Measurements from ENCODE around the gene ESYT2. TPM values are rescaled to one million over a fixed set of nuclear protein-coding genes. Genes with fewer than 3 reads are reported as not detected.
A peak's percentile ranks its signal among the peaks of the same experiment; 100 is the strongest.

Gene ESYT2
- total RNA-seq, 2 donors from 2014 or later, result 24.4 to 31.8 TPM

DNA sequence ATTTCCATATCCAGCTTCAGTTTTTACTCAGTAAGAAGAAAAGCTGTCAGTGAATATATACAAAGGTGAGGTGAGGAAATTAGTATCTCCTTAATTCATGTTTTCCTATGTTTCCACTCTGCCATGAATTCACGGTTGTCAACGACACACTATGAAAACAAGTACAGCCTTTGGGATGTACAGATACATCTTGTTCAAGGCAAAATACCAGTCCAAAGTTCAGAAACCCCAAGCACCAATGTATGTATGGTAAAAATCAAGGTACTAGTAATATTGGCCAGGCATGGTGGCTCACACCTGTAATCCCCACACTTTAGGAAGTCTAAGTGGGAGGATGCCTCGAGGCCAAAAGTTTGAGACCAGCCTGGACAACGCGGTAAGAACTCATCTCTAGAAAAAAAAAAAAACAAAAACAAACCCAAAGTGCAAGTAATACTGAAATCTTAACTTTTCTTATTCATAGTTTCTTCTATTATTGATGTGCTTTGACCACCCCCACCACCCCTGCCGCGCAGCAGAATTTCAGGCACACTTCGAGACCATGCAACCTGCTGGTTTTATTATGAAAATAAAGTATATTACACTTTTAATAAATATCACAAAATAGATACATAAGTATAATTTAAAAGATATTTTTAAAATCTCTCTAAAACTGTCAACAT, 3.5 kb downstream of the ESYT2 start:
- DNase-seq (ENCODE audit: low spot score), result no peak
- H3K27me3 Mint-ChIP-seq, result peaks cover 0 to 3% of the 10 kb centered on the region in 2 donors
- peak overlapping the region in 1 of 2 donors; percentile 41 for H3K27ac Mint-ChIP-seq
- ATAC-seq, result no peak
- H3K4me1 Mint-ChIP-seq (ENCODE audit: low read depth in 2 of 2), result peaks cover 44 to 45% of the 10 kb centered on the region in 2 donors
- no peaks in the 10 kb centered on the region for H3K36me3 Mint-ChIP-seq
- H3K9me3 Mint-ChIP-seq, result no peaks in the 10 kb centered on the region
- H3K4me3 Mint-ChIP-seq, result no peak overlapping the region

- Mint-ChIP-seq H3K4me3 (peak overlapping the region; percentile 63), H3K27me3 (peaks cover 0 to 3% of the 10 kb centered on the region in 2 donors), H3K27ac (peak overlapping the region; percentile 63 to 81), H3K36me3 (no peaks in the 10 kb centered on the region), H3K4me1 (ENCODE audit: low read depth in 2 of 2) (peaks cover 47 to 56% of the 10 kb centered on the region in 2 donors), H3K9me3 (no peaks in the 10 kb centered on the region)
- DNase-seq (ENCODE audit: low spot score) (peak; percentile 86), ATAC-seq (peak; percentile 90 to 91)
Measured at GRCh38 chr7:158824028-158824427, 5.3 kb downstream of the ESYT2 start.

DNA sequence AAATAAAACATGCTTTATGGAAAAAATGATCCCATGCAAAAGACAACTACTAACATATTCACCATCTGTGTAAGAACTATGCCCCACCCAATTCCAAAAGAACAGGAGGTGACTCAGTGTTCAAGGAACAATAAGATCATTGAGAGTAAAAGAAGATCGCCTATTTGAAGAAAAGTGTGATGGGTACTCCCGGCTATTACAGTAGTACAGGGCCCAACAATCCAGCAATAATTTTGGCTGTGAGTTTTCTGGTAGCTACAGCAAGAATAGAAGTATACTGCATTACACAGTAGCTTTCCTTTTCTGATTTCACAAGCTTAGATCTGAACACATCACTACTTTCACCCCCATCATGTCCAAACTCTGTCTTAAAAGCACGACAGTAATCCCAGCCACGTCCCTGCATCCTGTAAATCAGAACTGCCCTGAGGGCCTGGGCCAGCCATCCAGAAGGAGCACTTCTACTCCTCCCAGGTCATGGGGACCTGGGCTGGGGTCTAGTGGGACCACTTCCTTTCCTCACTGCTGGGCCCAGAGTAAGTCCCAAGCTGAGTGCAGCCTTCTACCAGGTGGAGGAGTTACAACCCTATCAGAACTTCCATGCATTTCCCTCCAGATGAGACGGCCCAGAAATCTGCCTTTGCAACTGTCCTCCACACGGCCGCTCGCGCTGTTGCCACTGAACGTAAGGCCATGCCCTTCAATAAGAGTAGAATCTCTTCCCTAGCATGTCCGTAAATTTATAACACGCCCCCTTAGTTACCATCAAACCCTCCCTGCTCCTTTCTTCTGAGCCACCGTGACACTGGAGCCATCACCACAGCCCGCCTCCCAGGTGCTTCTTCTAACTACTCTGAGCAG, 7.9 kb downstream of the ESYT2 start:
- H3K9me3 Mint-ChIP-seq, result no peaks in the 10 kb centered on the region
- no peaks in the 10 kb centered on the region for H3K27me3 Mint-ChIP-seq
- no peaks in the 10 kb centered on the region for H3K36me3 Mint-ChIP-seq
- DNase-seq (ENCODE audit: low spot score), result no peak
- peak in 1 of 2 donors; percentile 5 for ATAC-seq
- peak overlapping the region; percentile 83 for H3K27ac Mint-ChIP-seq
- peaks cover 60 to 70% of the 10 kb centered on the region in 2 donors for H3K4me1 Mint-ChIP-seq (ENCODE audit: low read depth in 2 of 2)
- H3K4me3 Mint-ChIP-seq, result peak overlapping the region; percentile 78

- DNase-seq (ENCODE audit: low spot score), result no peak
- Mint-ChIP-seq H3K4me3 (peak overlapping the region; percentile 78), H3K36me3 (no peaks in the 10 kb centered on the region), H3K27ac (peak overlapping the region; percentile 83), H3K27me3 (no peaks in the 10 kb centered on the region), H3K9me3 (no peaks in the 10 kb centered on the region), H3K4me1 (ENCODE audit: low read depth in 2 of 2) (peaks cover 66 to 76% of the 10 kb centered on the region in 2 donors)
- ATAC-seq, result no peak
Measured at GRCh38 chr7:158820656-158821055, 8.7 kb downstream of the ESYT2 start.

DNA sequence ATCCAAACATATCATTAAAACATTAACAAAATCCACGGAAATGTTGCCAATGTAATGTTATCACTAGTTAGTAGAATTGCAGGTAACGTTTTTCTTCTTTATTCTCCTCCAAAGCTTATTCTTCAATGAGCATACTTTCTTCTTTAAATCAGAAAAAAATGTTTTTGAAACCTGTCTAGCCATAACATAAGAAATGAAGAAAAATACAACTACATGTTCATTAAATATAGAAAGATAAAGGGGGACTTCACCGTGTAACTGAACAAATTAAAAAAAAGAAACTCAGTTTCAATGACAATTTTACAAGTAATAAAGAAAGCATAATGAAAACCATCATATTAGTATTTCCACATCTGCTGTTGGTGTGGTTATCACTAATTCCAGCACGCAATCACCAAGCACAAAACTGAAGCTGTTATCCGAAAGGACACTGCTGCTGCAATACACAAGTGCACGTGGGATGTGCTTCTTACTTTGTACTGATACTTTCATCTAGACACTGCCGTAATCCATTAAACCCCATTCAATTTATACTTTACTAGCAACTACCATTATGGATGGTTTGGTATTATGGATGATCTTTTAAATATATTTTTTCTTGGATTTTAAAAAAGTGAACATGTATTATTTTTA, 9.6 kb downstream of the ESYT2 start:
- Mint-ChIP-seq H3K27ac (peak overlapping the region; percentile 84 to 91), H3K9me3 (no peaks in the 10 kb centered on the region), H3K4me3 (peak overlapping the region; percentile 86), H3K4me1 (ENCODE audit: low read depth in 2 of 2) (peaks cover 68 to 82% of the 10 kb centered on the region in 2 donors), H3K27me3 (no peaks in the 10 kb centered on the region), H3K36me3 (no peaks in the 10 kb centered on the region)
- ATAC-seq (no peak), DNase-seq (ENCODE audit: low spot score) (no peak)

GRCh38 chr7:158818325-158819213, 10.7 kb downstream of the ESYT2 start:
- Mint-ChIP-seq H3K36me3 (no peaks in the 10 kb centered on the region), H3K9me3 (peaks cover 3% of the 10 kb centered on the region), H3K27ac (peak overlapping the region; percentile 84 to 91), H3K4me1 (ENCODE audit: low read depth in 2 of 2) (peaks cover 67 to 78% of the 10 kb centered on the region in 2 donors), H3K4me3 (peak overlapping the region; percentile 86), H3K27me3 (no peaks in the 10 kb centered on the region)
- DNase-seq (ENCODE audit: low spot score) (peak; percentile 83), ATAC-seq (peak; percentile 88)

- no peaks in the 10 kb centered on the region for H3K36me3 Mint-ChIP-seq
- peak overlapping the region; percentile 84 to 91 for H3K27ac Mint-ChIP-seq
- ATAC-seq, result no peak
- H3K27me3 Mint-ChIP-seq, result no peaks in the 10 kb centered on the region
- peaks cover 78 to 88% of the 10 kb centered on the region in 2 donors for H3K4me1 Mint-ChIP-seq (ENCODE audit: low read depth in 2 of 2)
- H3K9me3 Mint-ChIP-seq, result peaks cover 3% of the 10 kb centered on the region
- no peak for DNase-seq (ENCODE audit: low spot score)
- peak overlapping the region; percentile 47 for H3K4me3 Mint-ChIP-seq
Measured at GRCh38 chr7:158816995-158817394, 12.3 kb downstream of the ESYT2 start.

- H3K9me3 Mint-ChIP-seq, result peaks cover 3% of the 10 kb centered on the region
- DNase-seq (ENCODE audit: low spot score) (no peak), ATAC-seq (no peak)
- H3K27ac Mint-ChIP-seq, result peak overlapping the region; percentile 56 to 91
- peak overlapping the region; percentile 47 for H3K4me3 Mint-ChIP-seq
- H3K27me3 Mint-ChIP-seq, result no peaks in the 10 kb centered on the region
- H3K4me1 Mint-ChIP-seq (ENCODE audit: low read depth in 2 of 2), result peaks cover 77 to 88% of the 10 kb centered on the region in 2 donors
- H3K36me3 Mint-ChIP-seq, result no peaks in the 10 kb centered on the region
Measured at GRCh38 chr7:158816271-158816670, 13.0 kb downstream of the ESYT2 start.

- DNase-seq (ENCODE audit: low spot score) (no peak), ATAC-seq (no peak)
- peak overlapping the region; percentile 56 to 91 for H3K27ac Mint-ChIP-seq
- peak overlapping the region; percentile 47 for H3K4me3 Mint-ChIP-seq
- H3K4me1 Mint-ChIP-seq (ENCODE audit: low read depth in 2 of 2), result peaks cover 76 to 86% of the 10 kb centered on the region in 2 donors
- H3K36me3 Mint-ChIP-seq, result no peaks in the 10 kb centered on the region
- H3K9me3 Mint-ChIP-seq, result peaks cover 3% of the 10 kb centered on the region
- H3K27me3 Mint-ChIP-seq, result no peaks in the 10 kb centered on the region
Measured at GRCh38 chr7:158815800-158816128, 13.5 kb downstream of the ESYT2 start.

GRCh38 chr7:158815083-158815799, 14.1 kb downstream of the ESYT2 start:
- H3K27me3 Mint-ChIP-seq, result no peaks in the 10 kb centered on the region
- H3K36me3 Mint-ChIP-seq, result no peaks in the 10 kb centered on the region
- DNase-seq (ENCODE audit: low spot score) (no peak), ATAC-seq (no peak)
- peak overlapping the region; percentile 56 to 91 for H3K27ac Mint-ChIP-seq
- peak overlapping the region; percentile 47 for H3K4me3 Mint-ChIP-seq
- H3K9me3 Mint-ChIP-seq, result peaks cover 3% of the 10 kb centered on the region
- peaks cover 81 to 90% of the 10 kb centered on the region in 2 donors for H3K4me1 Mint-ChIP-seq (ENCODE audit: low read depth in 2 of 2)

DNA sequence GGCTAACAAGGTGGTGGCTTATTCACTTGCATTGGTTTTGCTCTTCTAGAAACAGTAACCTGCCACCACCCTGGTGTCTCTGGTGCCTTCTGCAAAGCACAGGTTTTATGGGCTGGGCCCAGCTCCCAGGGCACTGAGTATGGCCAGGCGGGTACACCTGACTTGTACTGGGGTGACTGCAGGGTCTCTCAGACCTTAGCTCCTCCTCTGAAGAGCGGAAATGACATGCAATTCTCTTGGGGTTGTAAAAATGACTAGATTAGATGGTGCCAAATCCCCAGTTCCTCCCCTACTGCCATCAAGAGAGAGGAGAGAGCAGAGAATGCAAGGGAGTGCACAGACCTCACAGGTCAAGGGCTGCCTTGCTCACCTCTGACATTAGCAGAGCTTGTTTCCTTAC, 14.7 kb downstream of the ESYT2 start:
- Mint-ChIP-seq H3K4me3 (peak overlapping the region; percentile 47), H3K36me3 (no peaks in the 10 kb centered on the region), H3K27me3 (no peaks in the 10 kb centered on the region), H3K4me1 (ENCODE audit: low read depth in 2 of 2) (peaks cover 85 to 92% of the 10 kb centered on the region in 2 donors), H3K9me3 (peaks cover 3% of the 10 kb centered on the region), H3K27ac (peak overlapping the region; percentile 56 to 91)
- peak; percentile 21 to 31 for ATAC-seq
- no peak for DNase-seq (ENCODE audit: low spot score)

DNA sequence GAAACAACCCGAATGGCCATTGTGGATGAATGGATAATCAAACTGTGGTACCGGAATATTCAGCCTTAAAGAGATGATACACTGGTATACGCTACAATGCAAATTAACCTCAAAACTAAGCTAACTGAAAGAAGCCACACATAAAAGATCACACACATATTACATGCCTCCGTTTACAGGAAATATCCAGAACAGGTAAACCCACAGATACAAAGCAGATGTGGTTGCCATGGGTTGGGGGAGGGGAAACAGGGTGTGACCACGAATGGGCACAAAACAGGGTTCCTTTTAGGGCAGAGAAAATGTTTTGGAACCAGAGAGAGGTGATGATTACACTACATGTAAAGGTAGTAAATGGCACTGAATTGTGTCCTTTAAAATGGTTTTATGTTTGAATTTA, 16.6 kb downstream of the ESYT2 start:
- Mint-ChIP-seq H3K9me3 (peaks cover 3% of the 10 kb centered on the region), H3K4me3 (peak overlapping the region; percentile 54), H3K4me1 (ENCODE audit: low read depth in 2 of 2) (peaks cover 76% of the 10 kb centered on the region in 2 donors), H3K27me3 (no peaks in the 10 kb centered on the region), H3K36me3 (no peaks in the 10 kb centered on the region), H3K27ac (peak overlapping the region; percentile 56 to 91)
- DNase-seq (ENCODE audit: low spot score), result no peak
- ATAC-seq, result no peak

Data from natural killer cell treated with Interleukin-12 subunit alpha and Interleukin-12 subunit beta and Interleukin-15 and Interleukin-18, amount 100 ng/mL, for 72 hours (primary cell).